A673 (cell line): ENCODE results near the gene PTMS. TPM values are rescaled to one million over a fixed set of nuclear protein-coding genes. Genes with fewer than 3 reads are reported as not detected.

Experiments
- BruUV-seq: library from RNA; stranded (reverse); fragments of 400-500 nt; replicated peaks from 2 replicates; lab custom pipeline; 2021; lab: Mats Ljungman, UMichigan
- CTCF ChIA-PET: fragments of 300-600 bp; sonication (Branson Sonifier 250); formaldehyde crosslinking; loops from one replicate; lab custom pipeline; 2022; ENCODE audit warnings: antibody characterized with exemption; lab: Charles Lee
- POLR2A ChIA-PET: fragments of 300-600 bp; sonication (Branson Sonifier 250); formaldehyde crosslinking; loops from one replicate; lab custom pipeline; 2022; ENCODE audit warnings: antibody characterized with exemption; ENCODE audit not compliant: low non-redundant PET; lab: Charles Lee
- DNase-seq: peaks from one replicate; pipeline ENCODE4 v3.0.0-alpha.2; 2015; ENCODE audit warnings: low spot score
- H3K27ac ChIP-seq: fragments of 200-600 bp; sonication (generic); 2 replicates; pipeline ENCODE4 v1.5.1; 2016; ENCODE audit warnings: mixed run types, low read depth, mild to moderate bottlenecking, mixed read lengths, antibody characterized with exemption, low read length; ENCODE audit not compliant: poor library complexity, severe bottlenecking
- H3K27me3 ChIP-seq: fragments of 200-600 bp; sonication (generic); replicated peaks from 2 replicates; pipeline ENCODE4 v1.6.1; 2017; ENCODE audit warnings: mixed run types, low read depth, mild to moderate bottlenecking, mixed read lengths, antibody characterized with exemption, low read length; ENCODE audit not compliant: insufficient read depth, poor library complexity
- H3K36me3 ChIP-seq: fragments of 200-600 bp; sonication (generic); 2 replicates; pipeline ENCODE4 v1.6.1; 2016; ENCODE audit warnings: mixed run types, mild to moderate bottlenecking, mixed read lengths, antibody characterized with exemption, low read length; ENCODE audit not compliant: insufficient read depth, poor library complexity, severe bottlenecking
- H3K4me1 ChIP-seq: fragments of 200-600 bp; sonication (generic); 2 replicates; pipeline ENCODE4 v1.6.1; 2017; ENCODE audit warnings: mixed run types, mild to moderate bottlenecking, mixed read lengths, antibody characterized with exemption, low read length; ENCODE audit not compliant: insufficient read depth, poor library complexity, severe bottlenecking
- H3K4me3 ChIP-seq: fragments of 200-600 bp; sonication (generic); 2 replicates; pipeline ENCODE4 v1.5.1; 2016; ENCODE audit warnings: low read depth, mixed run types, mild to moderate bottlenecking, mixed read lengths, low read length; ENCODE audit not compliant: poor library complexity, severe bottlenecking
- H3K9me3 ChIP-seq: fragments of 200-600 bp; sonication (generic); 2 replicates; pipeline ENCODE4 v1.6.1; 2016; ENCODE audit warnings: mixed run types, low read depth, mild to moderate bottlenecking, mixed read lengths, antibody characterized with exemption, low read length; ENCODE audit not compliant: poor library complexity, severe bottlenecking
- EZH2 ChIP-seq: fragments of 200-600 bp; sonication (generic); IDR thresholded peaks from 2 replicates; pipeline ENCODE4 v1.6.1; 2017; ENCODE audit warnings: borderline replicate concordance, low read depth, mild to moderate bottlenecking, mixed read lengths, antibody characterized with exemption, low read length; ENCODE audit not compliant: poor library complexity, severe bottlenecking
- intact Hi-C: fragments of 100-400 bp; cut with micrococcal nuclease; formaldehyde crosslinking; loops from one replicate; pipeline ENCODE4 v1.10.0; 2022; ENCODE audit not compliant: unreplicated experiment
- total RNA-seq: library from RNA; stranded (reverse); gene quantifications from 2 replicates; pipeline ENCODE4 v1.2.3, GENCODE V29; 2021
- TF ChIP-seq, protein P1 (sequence below): fragments of 300-800, 200-600 bp; sonication (generic); conservative IDR thresholded peaks from 2 replicates; pipeline ENCODE4 v1.5.1; 2017; ENCODE audit warnings: low read depth, mild to moderate bottlenecking, antibody characterized with exemption, low read length, moderate library complexity, mixed read lengths

The PTMS gene
- total RNA-seq, 1 experiment from 2014 or later = 620 TPM

DNA sequence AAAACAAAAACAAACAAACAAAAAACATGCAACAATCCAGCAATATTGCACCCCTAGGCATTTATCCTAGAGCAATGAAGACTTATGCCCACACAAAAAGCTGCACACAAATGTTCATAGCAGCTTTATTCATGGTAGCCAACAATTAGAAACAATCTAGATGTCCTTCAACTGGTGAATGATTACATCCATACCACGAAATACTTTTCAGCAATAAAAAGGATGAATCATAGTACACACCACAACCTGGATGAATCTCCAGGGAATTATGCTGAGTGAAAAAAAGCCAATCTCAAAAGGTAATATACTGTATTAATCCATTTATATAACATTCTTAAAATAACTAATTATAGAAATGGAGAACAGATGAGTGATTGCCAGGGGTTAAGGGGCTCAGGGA is 41.0 kb downstream of the PTMS start:
- no TSS peak for BruUV-seq

DNA sequence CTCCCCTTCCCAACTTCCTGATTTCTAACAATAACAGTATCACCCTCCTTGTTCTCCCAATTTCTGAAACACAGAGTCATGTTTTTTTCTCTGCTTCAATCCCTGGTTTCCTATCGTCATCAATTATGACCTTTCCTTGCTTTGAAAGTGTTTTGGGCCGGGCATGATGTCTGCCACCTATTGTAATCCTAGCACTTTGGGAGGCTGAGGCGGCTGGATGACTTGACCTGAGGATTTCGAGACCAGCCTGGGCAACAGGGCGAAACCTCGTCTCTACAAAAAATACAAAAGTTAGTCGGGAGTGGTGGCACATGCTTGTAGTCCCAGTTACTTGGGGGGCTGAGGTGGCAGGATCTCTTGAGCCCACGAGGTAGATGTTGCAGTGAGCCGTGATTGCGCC is 42.9 kb downstream of the PTMS start:
- no peak overlapping the region for H3K4me3 ChIP-seq
- intact Hi-C loops = no loop called here
- H3K27ac ChIP-seq = no peak overlapping the region
- ChIA-PET CTCF (no interaction called here), POLR2A (no interaction called here)
- H3K4me1 ChIP-seq = no peaks in the 10 kb centered on the region
- no peaks in the 10 kb centered on the region for H3K27me3 ChIP-seq
- no TSS peak for BruUV-seq
- H3K9me3 ChIP-seq = no peaks in the 10 kb centered on the region
- no peak for DNase-seq
- TF ChIP-seq, protein P1, sequence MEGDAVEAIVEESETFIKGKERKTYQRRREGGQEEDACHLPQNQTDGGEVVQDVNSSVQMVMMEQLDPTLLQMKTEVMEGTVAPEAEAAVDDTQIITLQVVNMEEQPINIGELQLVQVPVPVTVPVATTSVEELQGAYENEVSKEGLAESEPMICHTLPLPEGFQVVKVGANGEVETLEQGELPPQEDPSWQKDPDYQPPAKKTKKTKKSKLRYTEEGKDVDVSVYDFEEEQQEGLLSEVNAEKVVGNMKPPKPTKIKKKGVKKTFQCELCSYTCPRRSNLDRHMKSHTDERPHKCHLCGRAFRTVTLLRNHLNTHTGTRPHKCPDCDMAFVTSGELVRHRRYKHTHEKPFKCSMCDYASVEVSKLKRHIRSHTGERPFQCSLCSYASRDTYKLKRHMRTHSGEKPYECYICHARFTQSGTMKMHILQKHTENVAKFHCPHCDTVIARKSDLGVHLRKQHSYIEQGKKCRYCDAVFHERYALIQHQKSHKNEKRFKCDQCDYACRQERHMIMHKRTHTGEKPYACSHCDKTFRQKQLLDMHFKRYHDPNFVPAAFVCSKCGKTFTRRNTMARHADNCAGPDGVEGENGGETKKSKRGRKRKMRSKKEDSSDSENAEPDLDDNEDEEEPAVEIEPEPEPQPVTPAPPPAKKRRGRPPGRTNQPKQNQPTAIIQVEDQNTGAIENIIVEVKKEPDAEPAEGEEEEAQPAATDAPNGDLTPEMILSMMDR = no peak
- no peak for TF ChIP-seq EZH2
- H3K36me3 ChIP-seq = no peaks in the 10 kb centered on the region

More for the DNA sequence above, 41.0 kb downstream of the PTMS start:
- no peaks in the 10 kb centered on the region for H3K9me3 ChIP-seq
- no peak for DNase-seq
- no peak overlapping the region for H3K27ac ChIP-seq
- intact Hi-C loops = no loop called here
- ChIA-PET POLR2A (no interaction called here), CTCF (interaction anchor here (0.7 kb wide), 1 partner anchor 437 kb away, joined by 5 read pairs; no protein-coding TSS in a partner anchor)
- no peaks in the 10 kb centered on the region for H3K27me3 ChIP-seq
- no peak overlapping the region for H3K4me3 ChIP-seq
- no peaks in the 10 kb centered on the region for H3K36me3 ChIP-seq
- TF ChIP-seq EZH2 = no peak
- TF ChIP-seq, protein P1 = no peak
- H3K4me1 ChIP-seq = no peaks in the 10 kb centered on the region

DNA sequence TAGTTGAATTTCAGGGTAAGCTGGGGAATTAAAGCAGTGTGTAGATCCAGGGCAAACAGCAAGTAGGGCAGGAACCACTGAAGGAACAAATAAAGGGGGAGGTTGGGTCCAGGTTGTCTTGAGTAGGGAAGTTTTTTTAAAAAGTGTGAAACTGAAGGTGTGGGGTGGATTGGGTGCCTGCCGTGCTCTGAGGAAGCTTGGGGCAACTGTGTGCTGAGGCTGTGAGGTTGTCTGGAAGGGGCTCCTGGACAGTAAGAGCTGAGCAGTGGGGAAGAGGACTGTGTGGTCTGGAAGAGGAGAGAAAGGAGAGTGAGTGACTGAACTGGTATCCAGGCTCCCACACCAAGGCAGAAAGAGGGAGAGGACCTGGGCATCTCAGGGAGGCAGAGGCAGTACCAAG is 44.6 kb downstream of the PTMS start:
- POLR2A ChIA-PET = no interaction called here
- Histone ChIP-seq H3K27ac (no peak overlapping the region), H3K36me3 (no peaks in the 10 kb centered on the region), H3K27me3 (no peaks in the 10 kb centered on the region), H3K9me3 (no peaks in the 10 kb centered on the region), H3K4me3 (no peak overlapping the region), H3K4me1 (no peaks in the 10 kb centered on the region)
- intact Hi-C loops = no loop called here
- CTCF ChIA-PET = interaction anchor here (0.7 kb wide), 1 partner anchor 177 kb away, joined by 10 read pairs; no protein-coding TSS in a partner anchor
- BruUV-seq = no TSS peak
- TF ChIP-seq EZH2 = no peak
- TF ChIP-seq, protein P1 = no peak
- no peak for DNase-seq
